Measurements from ENCODE around the gene IRF4. TPM values are rescaled to one million over a fixed set of nuclear protein-coding genes. Genes with fewer than 3 reads are reported as not detected.
"Not testable (repeated sequence)": the region's sequence is repeated elsewhere in the genome, so short reads cannot be mapped to it uniquely, and the experiment has no call there.

Gene IRF4
- total RNA-seq, 1 donor from 2014 or later: 0.16 TPM

DNA sequence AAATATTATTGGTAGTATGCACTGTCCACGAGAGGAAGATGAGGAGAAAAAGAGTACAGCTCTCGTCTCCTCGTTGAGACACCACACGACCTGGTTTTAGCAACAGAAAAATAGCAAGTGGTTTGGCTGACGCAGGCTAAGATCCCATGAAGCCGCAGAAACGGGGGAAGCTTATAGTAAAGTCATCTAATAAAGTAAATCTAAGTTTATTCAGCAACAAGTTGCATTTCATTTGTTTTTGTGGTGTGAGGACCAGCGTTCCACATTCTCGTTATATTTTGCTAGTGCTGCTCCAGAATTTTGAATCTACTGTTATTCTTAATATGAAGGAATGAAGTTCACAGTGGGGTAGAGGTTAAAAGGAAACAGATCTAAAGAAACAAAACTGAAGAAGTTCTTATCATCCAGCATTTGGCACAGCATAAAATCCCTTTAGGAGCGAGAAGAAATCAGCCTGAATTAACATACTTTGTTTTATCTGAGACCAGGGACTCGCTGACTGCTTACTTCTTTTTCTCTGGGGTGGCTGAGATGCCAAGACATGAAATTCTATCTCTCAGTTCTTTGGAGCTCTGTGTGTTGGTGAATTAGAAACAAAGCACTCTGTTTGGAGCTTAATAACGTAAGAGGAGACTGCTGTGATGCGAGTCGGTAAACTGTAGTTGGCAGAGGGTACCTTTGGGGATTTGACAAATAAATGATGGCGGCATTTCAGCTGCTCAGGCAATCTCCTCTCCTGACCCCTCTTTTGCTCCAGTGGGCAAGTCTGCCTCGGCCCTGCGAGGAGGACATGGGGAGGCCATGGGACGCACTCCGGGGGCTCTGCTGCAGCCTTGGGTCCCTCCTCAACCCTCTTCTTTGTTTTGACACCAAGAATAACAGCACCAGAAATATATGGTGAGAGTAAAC is 24.9 kb upstream of the IRF4 start:
- DNase-seq: no peak

- no peak for DNase-seq
These were observed 24.2 kb upstream of the IRF4 start for GRCh38 chr6:367298-367794.

DNA sequence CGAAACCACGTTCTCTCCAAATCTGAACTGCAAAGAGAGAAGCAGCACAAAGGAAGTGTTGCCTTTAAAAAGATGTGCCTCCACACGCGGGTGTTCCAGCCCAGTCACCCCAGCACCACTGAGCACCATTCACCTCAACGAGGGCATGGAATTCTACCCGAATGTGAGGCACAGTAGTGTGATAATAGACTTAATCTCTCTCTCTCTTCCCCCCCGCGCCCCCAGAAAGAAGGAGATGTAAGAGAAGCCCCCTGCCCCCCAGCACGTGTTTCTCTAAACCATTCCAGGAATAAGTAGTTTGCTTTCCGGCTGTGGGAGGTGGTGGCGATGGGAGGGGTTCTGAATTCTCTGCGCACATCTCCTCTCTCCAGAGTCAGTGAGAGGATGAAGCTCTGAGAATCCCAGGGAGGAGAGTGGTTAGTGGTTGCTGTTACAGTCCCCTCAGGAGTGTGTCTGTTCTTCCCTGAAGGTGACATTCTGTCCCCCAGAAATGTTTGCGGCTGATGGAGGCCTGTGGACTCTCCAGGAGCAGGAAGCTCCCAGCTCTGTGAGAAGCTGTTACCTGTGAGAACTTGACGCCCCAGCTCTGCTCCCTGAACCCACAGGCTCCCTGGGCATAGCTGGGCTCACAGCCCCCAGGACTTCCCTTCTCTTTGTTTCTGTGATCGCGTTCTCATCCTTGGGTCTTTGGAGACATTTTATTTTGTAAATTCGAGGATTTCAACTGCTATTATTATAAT is 23.5 kb upstream of the IRF4 start:
- no peak for DNase-seq

DNA sequence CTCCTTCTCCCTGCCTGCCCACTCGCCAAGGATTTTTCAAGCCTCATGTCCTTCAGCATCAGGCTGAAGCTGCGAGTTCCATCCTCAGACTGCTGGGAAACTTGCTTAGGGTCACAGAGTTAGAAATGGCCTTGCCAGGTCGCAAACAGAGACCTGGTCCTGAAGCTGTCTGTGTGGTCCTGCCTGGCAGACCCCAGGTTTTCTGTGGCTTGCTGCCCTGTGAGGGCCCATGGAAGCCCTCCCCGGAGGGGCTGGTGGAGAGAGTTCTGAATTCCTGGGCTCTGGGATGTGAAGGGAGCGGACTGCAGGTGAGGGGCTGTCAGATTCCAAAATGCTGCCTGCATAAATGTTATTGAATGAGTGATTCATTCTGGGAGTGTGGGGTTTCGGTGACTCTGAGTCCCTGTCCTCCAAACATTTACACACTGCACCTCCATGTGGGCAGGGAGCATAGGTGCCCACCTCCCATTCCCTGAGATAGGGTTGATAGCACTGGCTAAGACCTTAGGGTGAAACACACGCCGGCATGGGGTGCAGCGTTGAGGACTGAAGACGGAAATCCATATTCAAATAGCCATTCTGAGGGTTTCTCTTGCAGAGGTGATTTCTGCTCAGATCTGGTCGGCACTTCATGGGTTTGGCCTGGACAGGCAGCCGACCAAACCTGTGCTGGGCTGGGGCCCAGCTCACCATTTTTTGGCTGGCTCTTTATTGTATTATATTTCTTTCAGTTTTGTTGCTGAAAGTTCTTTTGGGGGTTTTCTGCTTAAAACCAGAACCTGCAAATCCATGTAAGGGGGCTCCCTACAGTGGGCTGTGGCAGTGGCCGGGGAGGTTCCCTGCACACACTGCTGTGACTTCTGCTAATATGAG is 21.8 kb upstream of the IRF4 start:
- DNase-seq: no peak

- no peak for DNase-seq
These were observed 21.0 kb upstream of the IRF4 start for GRCh38 chr6:370555-370954.

DNA sequence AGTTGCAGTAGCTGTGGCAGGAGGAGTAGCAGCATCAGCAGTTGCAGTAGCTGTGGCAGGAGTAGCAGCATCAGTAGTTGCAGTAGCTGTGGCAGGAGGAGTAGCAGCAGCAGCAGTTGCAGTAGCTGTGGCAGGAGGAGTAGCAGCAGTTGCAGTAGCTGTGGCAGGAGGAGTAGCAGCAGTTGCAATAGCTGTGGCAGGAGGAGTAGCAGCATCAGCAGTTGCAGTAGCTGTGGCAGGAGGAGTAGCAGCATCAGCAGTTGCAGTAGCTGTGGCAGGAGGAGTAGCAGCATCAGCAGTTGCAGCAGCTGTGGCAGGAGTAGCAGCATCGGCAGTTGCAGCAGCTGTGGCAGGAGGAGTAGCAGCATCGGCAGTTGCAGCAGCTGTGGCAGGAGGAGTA is 19.7 kb upstream of the IRF4 start:
- not testable (repeated sequence) for DNase-seq

GRCh38 chr6:372336-372911 is 19.1 kb upstream of the IRF4 start:
- DNase-seq: no peak

DNA sequence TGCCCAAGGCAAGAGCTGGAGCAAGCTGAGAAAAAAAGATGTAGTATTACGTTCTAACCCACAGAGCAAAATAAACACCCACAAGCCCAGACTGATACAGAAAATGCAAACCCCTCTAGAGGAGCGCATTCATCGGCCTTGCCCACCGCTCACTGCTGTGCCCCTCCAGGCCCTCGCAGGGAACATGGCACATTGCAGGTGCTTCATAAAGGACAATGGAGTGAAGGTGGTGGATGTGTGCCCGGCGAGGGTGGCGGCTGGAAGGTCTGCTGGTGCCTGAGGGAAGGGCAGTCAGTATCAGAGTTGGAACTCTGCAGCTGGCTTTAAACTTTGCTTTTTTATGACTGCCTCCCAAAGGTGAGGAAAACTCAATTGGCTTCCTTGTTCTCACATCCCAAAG is 18.5 kb upstream of the IRF4 start:
- DNase-seq: no peak

- no peak for DNase-seq
These were observed 17.5 kb upstream of the IRF4 start for GRCh38 chr6:373773-374724.

GRCh38 chr6:374956-375355 is 16.6 kb upstream of the IRF4 start:
- no peak for DNase-seq

DNA sequence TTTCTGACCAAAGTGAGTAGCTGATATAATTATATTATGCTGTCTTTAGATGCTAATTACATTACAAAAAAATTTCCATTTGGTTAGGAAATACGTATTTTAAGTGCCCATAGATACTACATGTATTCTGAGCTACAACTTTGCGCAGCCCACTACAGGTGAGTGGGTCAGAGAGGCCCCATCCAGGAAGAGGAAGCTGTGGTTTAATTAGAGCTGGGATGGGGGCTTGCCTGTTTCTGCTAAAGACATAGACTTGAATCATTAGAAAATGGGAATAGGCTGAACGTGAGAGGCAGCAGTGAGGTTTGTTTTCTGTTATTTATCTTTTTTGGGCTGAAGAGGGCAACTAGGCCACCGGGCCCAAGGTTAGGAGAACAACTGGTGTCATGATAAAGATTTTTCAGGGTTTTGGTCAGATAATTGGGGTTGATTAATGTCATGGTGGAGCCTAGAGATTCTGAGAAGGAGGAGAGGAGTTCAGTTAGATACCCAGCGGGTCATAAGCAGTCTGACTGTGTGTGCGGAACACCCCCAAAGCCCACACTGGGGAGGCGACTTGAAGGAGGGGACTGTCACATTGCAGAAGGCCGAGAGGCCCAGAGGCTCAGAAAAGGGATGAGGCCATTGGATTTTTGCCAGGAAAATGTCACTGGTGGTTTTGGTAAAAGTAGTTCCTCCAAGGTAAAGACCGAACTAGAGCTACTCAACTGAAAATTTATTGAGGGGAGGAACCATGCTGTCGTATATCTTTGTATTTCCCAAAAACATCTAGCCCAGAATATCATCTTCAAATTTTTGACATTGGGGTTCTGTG is 14.5 kb upstream of the IRF4 start:
- no peak for DNase-seq

DNA sequence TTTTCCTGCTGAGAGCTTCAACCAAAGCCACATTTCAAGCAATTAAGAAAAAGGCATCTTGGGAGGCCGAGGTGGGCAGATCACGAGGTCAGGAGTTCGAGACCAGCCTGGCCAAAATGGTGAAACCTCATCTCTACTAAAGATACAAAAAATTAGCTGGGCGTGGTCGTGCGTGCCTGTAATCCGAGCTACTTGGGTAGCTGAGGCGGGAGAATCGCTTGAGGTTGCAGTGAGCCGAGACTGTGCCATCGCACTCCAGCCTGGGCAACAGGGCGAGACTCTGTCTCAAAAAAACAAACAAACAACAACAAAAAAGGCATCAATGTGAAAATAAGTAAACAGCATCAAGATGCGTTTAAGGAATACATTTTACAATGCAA is 13.9 kb upstream of the IRF4 start:
- DNase-seq: not testable (repeated sequence)

GRCh38 chr6:378090-378957 is 13.2 kb upstream of the IRF4 start:
- no peak for DNase-seq

GRCh38 chr6:378958-379409 is 12.6 kb upstream of the IRF4 start:
- DNase-seq: no peak

- DNase-seq: no peak
These were observed 12.0 kb upstream of the IRF4 start for GRCh38 chr6:379410-380181.

DNA sequence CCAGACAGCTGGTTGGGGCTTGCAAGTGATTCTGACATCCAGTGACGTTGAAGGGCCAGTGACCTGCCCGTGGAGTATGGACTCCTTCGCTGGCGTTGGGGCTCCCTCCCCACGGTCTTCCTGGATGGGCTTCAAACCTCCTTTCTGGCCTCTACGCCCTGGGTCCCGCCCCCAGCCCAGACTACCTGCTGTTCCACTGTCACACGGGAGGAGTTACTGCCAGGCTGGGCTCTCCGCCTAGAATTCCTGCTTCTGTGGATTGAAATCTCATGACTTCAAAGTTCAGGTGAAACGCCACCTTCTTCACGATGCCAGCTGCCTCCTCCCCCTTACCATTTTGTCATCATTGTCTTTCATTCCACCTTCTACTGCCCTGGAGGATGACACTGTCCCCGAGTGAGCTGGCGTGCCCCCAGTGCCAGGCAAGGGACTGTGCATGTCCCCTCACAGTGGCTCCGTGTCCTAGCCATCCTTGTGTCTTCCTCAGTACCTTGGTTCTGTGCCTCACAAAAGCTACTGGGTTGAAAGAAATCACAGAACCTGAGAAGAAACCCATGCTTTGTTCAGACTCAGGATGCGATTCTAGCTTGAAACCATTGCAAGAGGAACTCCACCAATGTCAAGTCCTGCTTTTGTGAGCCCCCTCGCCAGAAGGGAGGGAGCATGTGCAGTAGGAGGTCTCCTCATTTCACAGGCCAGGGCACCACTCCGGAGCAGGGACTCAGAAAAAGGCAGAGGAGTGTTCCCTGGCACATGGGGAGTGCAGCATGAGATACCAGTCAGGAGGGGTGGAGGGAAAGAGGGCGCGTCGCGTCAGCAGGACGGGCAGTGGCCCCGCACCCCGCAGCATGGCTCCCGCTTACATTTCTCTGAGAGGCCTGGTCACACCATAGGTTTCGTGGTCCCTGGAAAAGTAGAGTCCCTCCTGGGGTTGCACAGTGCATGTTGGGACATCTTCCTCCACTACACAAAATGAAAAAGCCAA is 11.0 kb upstream of the IRF4 start:
- DNase-seq: no peak
